Measurements from ENCODE around the gene SLC6A6.

DNA sequence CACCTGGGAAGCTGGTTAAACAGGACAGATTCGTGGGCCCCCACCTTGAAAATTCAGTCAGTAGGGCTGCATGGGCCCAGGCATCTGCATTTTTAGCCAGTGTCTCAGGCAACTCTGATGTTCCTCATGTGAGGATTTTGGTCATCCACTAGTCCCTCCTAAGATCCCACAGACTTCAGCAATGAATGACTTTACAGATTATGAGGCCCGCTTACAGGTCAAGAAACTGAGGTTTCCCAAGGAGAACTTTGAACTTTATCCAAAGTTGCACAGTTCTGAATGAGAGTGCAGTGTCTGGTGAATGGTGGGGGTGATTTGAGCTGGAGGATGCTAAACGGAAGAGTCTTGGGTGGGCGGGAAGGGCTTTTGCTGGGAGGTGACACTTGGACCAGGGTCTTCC is 27.2 kb downstream of the SLC6A6 start:
- TF ChIP-seq, protein P1, sequence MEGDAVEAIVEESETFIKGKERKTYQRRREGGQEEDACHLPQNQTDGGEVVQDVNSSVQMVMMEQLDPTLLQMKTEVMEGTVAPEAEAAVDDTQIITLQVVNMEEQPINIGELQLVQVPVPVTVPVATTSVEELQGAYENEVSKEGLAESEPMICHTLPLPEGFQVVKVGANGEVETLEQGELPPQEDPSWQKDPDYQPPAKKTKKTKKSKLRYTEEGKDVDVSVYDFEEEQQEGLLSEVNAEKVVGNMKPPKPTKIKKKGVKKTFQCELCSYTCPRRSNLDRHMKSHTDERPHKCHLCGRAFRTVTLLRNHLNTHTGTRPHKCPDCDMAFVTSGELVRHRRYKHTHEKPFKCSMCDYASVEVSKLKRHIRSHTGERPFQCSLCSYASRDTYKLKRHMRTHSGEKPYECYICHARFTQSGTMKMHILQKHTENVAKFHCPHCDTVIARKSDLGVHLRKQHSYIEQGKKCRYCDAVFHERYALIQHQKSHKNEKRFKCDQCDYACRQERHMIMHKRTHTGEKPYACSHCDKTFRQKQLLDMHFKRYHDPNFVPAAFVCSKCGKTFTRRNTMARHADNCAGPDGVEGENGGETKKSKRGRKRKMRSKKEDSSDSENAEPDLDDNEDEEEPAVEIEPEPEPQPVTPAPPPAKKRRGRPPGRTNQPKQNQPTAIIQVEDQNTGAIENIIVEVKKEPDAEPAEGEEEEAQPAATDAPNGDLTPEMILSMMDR (IDR thresholded peaks at IDR 0.05; ENCODE audit: borderline replicate concordance, extremely low read depth, low read length, poor library complexity, severe bottlenecking): no peak
- no peak for TF ChIP-seq EZH2 (IDR thresholded peaks at IDR 0.05; ENCODE audit: borderline replicate concordance, low read depth, low read length, severe bottlenecking)
